LNCaP clone FGC (cell line): ENCODE data around the gene HRH3.

Source experiments
- DNase-seq: peaks from one replicate; pipeline ENCODE4 v3.0.0-alpha.2; 2011; ENCODE audit warnings: low read depth
- H3K4me3 ChIP-seq: 2 replicates; pipeline ENCODE4 v1.5.1; 2011; ENCODE audit warnings: mild to moderate bottlenecking, low read depth, low read length, control low read depth
- TF ChIP-seq, protein P1 (sequence below): IDR thresholded peaks from 2 replicates; pipeline ENCODE4 v1.5.1; 2012; ENCODE audit warnings: mild to moderate bottlenecking; ENCODE audit not compliant: control insufficient read depth, insufficient read depth; ENCODE audit errors: extremely low read depth

HRH3 gene

DNA sequence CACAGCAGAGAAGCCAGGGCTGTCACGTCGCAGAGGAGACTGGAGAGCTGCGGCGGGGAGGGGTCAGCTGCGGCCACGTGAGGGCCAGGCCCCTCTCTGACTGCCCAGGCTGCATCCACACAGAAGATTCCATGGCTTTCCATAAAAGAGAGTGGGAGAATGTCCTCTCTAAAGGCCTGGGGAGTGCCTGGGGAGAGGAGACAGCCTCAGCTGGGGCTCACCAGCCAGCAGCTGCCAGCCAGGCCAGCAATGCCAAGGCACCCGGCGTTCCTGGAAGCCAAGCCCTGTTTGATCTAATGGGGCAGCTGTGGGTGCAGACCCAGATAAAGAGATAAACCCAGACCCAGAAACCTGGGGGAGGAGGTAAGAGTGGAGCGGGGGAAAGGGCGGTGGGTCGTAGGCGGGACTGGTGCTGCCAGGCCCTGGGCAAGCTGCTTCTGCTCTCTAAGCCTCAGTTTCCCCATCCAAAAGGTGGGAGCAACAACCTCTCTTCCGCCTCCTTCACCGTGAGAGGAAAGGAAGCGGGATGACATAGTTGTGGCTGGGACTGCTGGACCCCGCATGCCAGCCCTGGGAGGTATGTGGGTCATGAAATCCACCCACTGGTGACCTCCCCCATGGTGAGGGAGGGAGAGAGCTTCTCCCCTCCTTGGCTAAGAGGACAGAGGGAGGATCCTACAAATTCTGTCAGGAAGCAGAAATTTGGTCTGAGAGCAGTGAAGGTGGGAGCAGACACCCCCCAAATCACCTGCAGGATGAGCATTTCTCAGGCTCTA, 15.1 kb upstream of the HRH3 start:
- TF ChIP-seq, protein P1, sequence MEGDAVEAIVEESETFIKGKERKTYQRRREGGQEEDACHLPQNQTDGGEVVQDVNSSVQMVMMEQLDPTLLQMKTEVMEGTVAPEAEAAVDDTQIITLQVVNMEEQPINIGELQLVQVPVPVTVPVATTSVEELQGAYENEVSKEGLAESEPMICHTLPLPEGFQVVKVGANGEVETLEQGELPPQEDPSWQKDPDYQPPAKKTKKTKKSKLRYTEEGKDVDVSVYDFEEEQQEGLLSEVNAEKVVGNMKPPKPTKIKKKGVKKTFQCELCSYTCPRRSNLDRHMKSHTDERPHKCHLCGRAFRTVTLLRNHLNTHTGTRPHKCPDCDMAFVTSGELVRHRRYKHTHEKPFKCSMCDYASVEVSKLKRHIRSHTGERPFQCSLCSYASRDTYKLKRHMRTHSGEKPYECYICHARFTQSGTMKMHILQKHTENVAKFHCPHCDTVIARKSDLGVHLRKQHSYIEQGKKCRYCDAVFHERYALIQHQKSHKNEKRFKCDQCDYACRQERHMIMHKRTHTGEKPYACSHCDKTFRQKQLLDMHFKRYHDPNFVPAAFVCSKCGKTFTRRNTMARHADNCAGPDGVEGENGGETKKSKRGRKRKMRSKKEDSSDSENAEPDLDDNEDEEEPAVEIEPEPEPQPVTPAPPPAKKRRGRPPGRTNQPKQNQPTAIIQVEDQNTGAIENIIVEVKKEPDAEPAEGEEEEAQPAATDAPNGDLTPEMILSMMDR: no peak
- no peak overlapping the region for H3K4me3 ChIP-seq

GRCh38 chr20:62234339-62234738, 14.3 kb upstream of the HRH3 start:
- TF ChIP-seq, protein P1: no peak
- no peak for DNase-seq
- H3K4me3 ChIP-seq: no peak overlapping the region

More for the DNA sequence above, 15.1 kb upstream of the HRH3 start:
- DNase-seq: no peak

- TF ChIP-seq, protein P1: no peak
- no peak for DNase-seq
- no peak overlapping the region for H3K4me3 ChIP-seq
These were observed 13.6 kb upstream of the HRH3 start for GRCh38 chr20:62233684-62234083.

GRCh38 chr20:62232770-62233645, 12.9 kb upstream of the HRH3 start:
- DNase-seq: no peak
- TF ChIP-seq, protein P1: no peak
- no peak overlapping the region for H3K4me3 ChIP-seq

DNA sequence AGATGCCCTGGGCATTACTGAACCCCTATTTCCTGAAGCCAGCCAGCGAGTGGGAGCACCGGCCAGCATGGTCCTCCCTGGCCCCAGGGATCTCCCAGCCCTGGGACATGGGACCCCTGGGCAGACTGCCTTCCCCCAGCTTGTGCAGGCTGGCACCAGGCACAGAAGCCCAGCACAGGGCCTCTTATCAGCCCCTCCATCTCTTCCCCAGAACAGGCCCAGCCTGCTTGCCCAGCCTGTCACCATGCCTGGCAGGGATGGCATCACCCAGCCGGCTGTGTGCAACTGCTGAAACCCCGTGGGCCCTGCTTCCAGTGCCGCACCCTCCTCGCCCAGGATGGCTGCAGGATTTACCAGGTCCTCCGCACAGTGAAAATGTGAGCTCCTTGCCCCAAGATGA, 12.1 kb upstream of the HRH3 start:
- DNase-seq: peak; percentile 71
- H3K4me3 ChIP-seq: no peak overlapping the region
- TF ChIP-seq, protein P1: no peak

- DNase-seq: no peak
- H3K4me3 ChIP-seq: no peak overlapping the region
- TF ChIP-seq, protein P1: no peak
These were observed 11.2 kb upstream of the HRH3 start for GRCh38 chr20:62231292-62231691.
